ENCODE data around the gene PNPLA4.

PNPLA4 gene

DNA sequence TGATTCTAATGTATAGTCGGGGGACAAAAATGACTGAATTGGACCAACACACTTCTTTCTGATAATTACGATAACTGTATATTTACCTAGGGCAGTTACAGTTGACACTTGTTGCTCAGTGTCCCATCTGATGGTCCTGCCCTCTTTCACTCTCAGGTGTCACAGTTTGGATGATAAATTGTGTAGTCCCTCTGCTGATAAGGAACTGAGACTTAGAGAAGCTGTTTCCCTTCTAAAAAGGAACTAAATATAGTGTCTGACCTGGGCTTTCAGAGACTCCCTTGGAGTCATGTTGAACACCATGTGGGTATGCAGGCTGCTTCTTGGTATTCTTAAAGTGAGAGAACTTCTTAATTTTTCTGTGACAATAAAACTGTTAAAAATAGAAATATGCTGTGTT is 23.7 kb upstream of the PNPLA4 start:
- no peak for TF ChIP-seq CTCF (IDR thresholded peaks at IDR 0.05; ENCODE audit: insufficient read depth, low read depth, low read length, missing control alignments)
- no peak overlapping the region for H3K4me3 ChIP-seq (ENCODE audit: low read length)

DNA sequence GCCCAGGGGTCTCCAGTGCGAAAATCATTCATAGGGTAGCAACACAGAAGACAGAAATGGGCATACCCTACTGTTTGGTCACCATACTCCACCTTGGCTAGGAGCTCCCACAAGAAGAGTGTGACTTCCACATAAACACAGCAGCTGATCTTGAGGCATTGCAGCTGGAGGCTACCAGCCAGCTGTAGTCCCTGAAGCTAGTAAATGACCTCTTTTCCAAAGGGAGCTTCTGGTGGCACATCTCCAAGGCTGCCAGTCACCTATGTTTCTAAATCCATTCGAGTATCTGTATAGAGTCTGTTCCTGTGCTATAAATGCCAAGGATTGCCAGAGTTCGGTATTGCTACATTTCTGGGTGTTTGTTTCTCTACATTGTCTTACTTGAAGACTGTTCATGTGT is 21.3 kb upstream of the PNPLA4 start:
- DNase-seq (ENCODE audit: low read depth), result no peak
- no peak for TF ChIP-seq CTCF (IDR thresholded peaks at IDR 0.05; ENCODE audit: insufficient read depth, low read depth, low read length, missing control alignments)
- H3K4me3 ChIP-seq (ENCODE audit: low read length), result no peak overlapping the region

More for the DNA sequence above, 23.7 kb upstream of the PNPLA4 start:
- no peak for DNase-seq (ENCODE audit: low read depth)

- H3K4me3 ChIP-seq (ENCODE audit: low read length), result no peak overlapping the region
- DNase-seq (ENCODE audit: low read depth), result no peak
- TF ChIP-seq CTCF (IDR thresholded peaks at IDR 0.05; ENCODE audit: insufficient read depth, low read depth, low read length, missing control alignments), result no peak
These were observed 19.7 kb upstream of the PNPLA4 start for GRCh38 chrX:7946960-7947359.

- DNase-seq (ENCODE audit: low read depth), result peak; percentile 79
- H3K4me3 ChIP-seq (ENCODE audit: low read length), result no peak overlapping the region
- no peak for TF ChIP-seq CTCF (IDR thresholded peaks at IDR 0.05; ENCODE audit: insufficient read depth, low read depth, low read length, missing control alignments)
These were observed 16.5 kb upstream of the PNPLA4 start for GRCh38 chrX:7943600-7944245.

GRCh38 chrX:7941390-7942042 is 14.3 kb upstream of the PNPLA4 start:
- peak; percentile 8 for DNase-seq (ENCODE audit: low read depth)
- TF ChIP-seq CTCF (IDR thresholded peaks at IDR 0.05; ENCODE audit: insufficient read depth, low read depth, low read length, missing control alignments), result peak; percentile 41
- H3K4me3 ChIP-seq (ENCODE audit: low read length), result no peak overlapping the region

DNA sequence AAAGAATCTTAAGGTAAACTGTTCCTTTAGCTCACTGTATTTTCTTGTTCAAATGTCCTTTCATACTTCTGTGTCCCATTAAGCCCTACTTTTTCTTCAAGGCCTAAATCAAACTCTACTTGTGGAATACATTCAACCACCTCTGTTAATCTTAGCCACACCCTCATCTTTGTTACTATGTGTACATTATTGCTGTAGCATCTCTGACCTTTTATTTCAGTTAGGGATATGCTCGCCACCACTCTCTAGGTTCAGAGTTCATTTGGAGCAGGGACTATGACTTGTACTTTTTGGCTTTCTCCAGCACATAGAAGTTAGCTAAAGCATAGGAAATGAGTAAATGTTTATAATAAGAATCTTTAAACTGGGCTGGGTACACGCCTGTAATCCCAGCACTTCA is 6.8 kb upstream of the PNPLA4 start:
- no peak overlapping the region for H3K4me3 ChIP-seq (ENCODE audit: low read length)
- DNase-seq (ENCODE audit: low read depth), result no peak
- no peak for TF ChIP-seq CTCF (IDR thresholded peaks at IDR 0.05; ENCODE audit: insufficient read depth, low read depth, low read length, missing control alignments)

GRCh38 chrX:7926914-7927258 is 327 bp downstream of the PNPLA4 start:
- H3K4me3 ChIP-seq (ENCODE audit: low read length), result peak overlapping the region; percentile 63
- TF ChIP-seq CTCF (IDR thresholded peaks at IDR 0.05; ENCODE audit: insufficient read depth, low read depth, low read length, missing control alignments), result no peak
- no peak for DNase-seq (ENCODE audit: low read depth)

Data from epithelial cell of esophagus (primary cell).